ENCODE measurements around the gene LPO.

- TF ChIP-seq MAX (CRISPR knock-in tag; IDR thresholded peaks at IDR 0.05), result no peak
- no peak for TF ChIP-seq ZSCAN18 (CRISPR knock-in tag; IDR thresholded peaks at IDR 0.05)
- no peak for TF ChIP-seq CTCF (IDR thresholded peaks at IDR 0.05)
- TF ChIP-seq NR1H2 (CRISPR knock-in tag; IDR thresholded peaks at IDR 0.05), result no peak
- no peak for TF ChIP-seq IRF1 (CRISPR knock-in tag; IDR thresholded peaks at IDR 0.05)
- no peak for TF ChIP-seq USF1 (CRISPR knock-in tag; IDR thresholded peaks at IDR 0.05)
- no peak for TF ChIP-seq PREB (CRISPR knock-in tag; IDR thresholded peaks at IDR 0.05; ENCODE audit: borderline replicate concordance)
Observed at GRCh38 chr17:58265902-58266875, 27.8 kb downstream of the LPO start.
